ENCODE measurements around the gene WDR83.
A peak's percentile ranks its signal among the peaks of the same experiment; 100 is the strongest.

Gene WDR83

DNA sequence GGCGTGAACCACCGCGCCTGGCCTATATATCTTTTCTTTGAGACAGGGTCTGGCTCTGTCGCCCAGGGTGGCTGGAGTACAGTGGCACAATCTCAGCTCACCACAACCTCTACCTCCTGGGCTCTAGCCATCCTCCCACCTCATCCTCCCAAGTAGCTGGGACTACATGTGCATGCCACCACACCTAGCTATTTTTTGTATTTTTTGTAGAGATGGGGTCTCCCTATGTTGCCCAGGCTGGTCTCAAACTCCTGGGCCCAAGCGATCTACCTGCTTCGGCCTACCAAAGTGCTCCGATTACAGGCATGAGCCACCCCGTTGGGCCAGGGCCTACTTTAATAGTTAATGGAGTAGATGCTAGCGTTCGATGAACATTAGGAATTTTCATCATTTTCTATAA lies 53.7 kb downstream of the WDR83 start:
- DNase-seq, result no peak

DNA sequence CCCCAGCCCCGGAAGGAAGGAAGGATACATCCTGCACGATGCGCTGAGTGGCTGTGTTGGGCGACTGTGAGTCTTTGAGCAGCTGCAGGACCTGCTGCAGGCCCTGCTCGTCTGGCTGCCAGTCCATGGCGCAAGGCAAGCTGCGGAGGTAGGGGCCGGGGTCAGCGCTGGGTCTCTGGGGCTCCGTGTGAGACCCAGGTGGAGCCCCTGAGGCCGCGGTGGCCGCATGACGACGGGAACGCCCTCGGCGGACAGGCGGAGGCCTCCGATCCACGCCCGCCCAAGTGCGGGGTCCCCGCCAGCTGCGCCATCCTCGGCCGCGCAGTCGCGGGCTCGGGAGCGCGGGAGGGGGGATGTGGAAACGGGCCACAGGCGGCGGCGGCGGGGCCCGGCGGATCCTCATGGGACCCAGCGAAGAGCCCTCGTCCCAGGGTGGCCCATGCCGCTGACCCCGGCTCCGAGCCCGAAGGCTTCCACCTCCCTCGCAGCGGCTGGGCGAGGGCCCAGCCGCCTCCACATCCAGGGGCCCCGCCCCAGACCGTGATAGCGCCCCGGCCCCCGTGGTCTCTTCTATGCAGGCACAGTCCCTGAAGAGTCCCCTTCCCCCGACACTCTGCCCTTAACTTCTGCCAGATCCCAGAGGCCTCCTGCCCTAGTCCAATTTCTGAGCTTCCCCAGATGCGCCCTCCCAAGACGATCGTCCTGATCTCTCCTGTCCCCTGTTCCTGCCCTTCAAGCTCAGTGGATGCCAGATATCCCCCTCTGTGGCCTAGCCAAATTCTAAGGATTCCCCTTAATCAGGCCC lies 54.4 kb downstream of the WDR83 start:
- DNase-seq, result no peak

DNA sequence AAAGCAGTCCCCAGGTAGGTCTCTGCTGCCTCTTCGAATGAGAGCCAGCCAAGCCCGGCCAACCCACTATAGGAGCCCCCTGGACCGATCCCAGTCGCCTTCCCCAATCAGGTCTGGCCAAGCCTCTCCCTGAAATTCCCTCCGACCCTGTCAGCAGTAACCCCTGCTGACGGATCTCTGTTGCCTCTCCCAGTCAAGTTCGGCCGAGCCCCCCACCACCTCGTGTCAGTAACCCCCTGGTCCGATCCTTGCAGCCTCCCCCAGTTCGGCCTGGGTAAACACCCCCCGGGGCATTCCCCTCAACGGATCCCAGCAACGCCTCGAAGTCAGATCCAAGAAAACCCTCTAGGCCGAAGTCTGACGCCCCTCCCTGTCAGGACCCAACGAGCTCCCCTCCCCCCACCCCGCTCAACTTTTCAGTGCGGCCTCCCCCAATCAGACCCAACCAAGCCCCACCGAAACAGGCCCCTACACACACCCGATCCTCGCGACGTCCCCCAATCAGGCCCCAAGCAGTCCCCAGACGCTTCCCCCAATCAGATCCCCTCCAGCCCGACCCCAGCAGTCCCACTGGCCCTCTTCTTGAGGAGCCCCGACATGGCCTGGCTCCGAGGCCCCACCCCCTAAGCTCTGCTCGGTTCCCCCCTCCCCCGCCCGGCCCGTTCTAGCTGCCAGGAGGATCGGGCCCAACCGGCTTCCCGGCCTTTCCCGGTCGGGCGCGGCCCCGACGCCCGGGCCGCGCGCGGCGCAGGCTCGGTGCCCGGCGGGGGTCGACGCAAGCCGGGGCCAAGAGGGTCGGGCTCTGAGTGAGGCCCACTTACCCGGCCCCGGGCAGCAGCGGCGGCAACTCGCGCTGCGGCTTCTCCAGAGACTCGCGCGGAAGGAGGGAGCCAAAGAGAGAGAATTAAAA lies 55.3 kb downstream of the WDR83 start:
- DNase-seq, result peak in 2 of 4 experiments; percentile 20 to 29

DNA sequence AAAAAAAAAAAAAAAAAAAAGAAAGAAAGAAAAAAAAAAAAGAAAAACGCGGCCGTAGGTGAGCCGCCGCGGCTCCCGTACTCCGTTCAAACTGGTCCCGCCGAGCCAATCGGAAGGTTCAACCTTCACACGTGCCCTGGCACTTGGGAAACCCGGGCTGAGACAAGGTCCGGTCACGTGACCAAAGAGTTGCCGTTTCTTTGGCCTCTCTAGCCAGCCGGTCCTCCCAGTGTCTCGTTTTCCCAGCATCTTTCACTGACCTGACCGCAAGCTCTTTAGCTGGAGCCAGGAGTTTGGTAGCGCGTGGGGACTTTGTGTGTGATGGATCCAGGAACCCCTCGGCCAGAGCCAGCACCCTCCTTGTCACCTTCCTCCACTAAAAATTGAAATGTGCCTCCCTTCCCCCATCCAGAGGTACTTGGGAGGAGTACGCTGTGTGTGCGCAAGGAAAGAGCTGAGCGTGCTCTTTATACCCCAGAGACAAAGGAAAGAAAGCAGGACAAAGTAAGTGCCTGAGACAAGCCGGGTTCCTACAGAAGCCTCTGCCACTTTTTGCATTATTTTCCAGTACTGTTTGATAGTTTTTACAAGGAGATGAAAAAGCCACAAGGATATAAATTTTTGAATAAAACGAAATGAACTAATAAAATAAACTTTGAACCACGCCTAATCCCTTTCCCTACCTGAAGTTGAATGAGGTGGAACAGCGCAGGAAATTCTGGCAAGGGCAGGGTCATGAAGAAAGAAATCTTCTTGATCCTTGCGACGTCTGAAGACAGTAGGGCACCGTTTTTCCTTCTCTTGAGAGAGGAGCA lies 56.2 kb downstream of the WDR83 start:
- peak; percentile 73 to 85 (median 84) for DNase-seq

DNA sequence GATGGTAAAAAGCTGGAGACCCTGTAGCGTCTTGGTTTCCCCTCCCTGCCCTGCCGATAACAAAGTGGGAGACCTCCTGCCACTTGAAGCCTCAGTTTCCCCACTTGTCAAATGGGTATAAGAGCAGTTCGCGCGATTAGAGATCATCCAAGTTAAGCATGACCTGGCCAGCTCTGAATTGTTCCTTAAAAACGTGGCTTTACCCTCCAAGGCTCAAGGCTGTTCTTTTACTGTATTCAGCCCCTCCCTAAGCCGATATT lies 56.7 kb downstream of the WDR83 start:
- DNase-seq, result no peak

DNA sequence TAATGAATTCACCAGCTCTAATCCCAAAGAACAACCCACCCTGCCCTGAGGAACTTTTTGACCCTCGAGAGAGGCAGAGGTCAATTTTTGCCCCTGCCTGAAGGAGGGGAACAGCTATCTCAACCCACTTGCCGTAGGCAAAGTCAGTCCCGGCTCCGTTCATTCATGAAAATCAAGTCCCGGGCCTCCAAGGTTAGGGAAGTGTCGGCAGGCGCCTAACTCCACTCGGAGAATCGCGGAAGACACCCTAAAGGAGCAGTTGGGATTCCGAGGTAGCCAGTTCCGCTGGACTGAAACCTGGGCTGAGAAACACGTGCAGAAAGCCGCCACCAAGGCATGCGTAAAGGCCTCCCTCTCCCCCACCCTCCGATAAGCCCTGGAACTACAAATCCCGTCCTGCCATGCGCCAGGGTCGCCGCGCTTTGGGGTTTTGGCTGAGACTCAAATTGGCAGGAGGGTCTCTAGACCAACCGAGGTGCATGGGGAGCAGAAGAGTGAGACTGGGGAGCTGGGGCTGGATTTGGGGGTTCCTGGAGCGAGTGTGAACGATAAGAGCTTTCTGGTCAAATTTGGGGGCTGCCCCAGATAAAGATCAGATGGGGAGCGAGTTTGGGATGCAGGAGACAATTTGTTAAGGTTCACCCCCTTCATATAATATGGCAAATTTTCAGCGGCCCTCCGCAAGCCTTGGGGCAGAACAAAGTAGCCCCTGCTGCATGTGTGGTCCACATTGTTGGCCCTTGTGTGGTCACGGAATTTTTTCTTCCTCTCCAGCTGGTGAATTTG lies 57.2 kb downstream of the WDR83 start, which contains the start of gene TNPO2:
TNPO2 (minus strand) TSS at position 292 of the 786 bp plus-strand sequence. CDS start 2,955 bp downstream, outside the sequence.
- DNase-seq, result peak; percentile 18 to 65 (median 39)
